Liver (tissue), 9 donors: Measurements from ENCODE around the gene CATSPERB. TPM values are rescaled to one million over a fixed set of nuclear protein-coding genes. Genes with fewer than 3 reads are reported as not detected.

Experiments used
- DNase-seq: peaks from one replicate; pipeline ENCODE4 v3.0.0-alpha.2; 2017; ENCODE audit warnings: low spot score
- H3K27ac ChIP-seq, 2 donors: one replicate each; pipeline ENCODE4 v1.7.0; 2013; ENCODE audit warnings: inconsistent platforms in 2 of 2, low read length in 2 of 2, control low read depth in 1 of 2, low read depth in 1 of 2, mild to moderate bottlenecking in 1 of 2
- H3K27me3 ChIP-seq, 4 donors: one replicate each; pipeline versions ENCODE4 v1.6.1 to v1.7.0; 2013; ENCODE audit warnings: low read length in 3 of 4, inconsistent platforms in 1 of 4, mild to moderate bottlenecking in 1 of 4, moderate library complexity in 1 of 4; ENCODE audit not compliant: control insufficient read depth in 4 of 4, insufficient read depth in 4 of 4
- H3K36me3 ChIP-seq, 4 donors: one replicate each; pipeline versions ENCODE4 v1.6.1 to v1.7.0; 2013; ENCODE audit warnings: low read length in 3 of 4, mild to moderate bottlenecking in 3 of 4, low read depth in 1 of 4, moderate library complexity in 1 of 4; ENCODE audit not compliant: control insufficient read depth in 4 of 4, insufficient read depth in 3 of 4
- H3K4me1 ChIP-seq, 4 donors: one replicate each; pipeline versions ENCODE4 v1.6.1 to v1.7.0; 2013; ENCODE audit warnings: low read length in 3 of 4, mild to moderate bottlenecking in 3 of 4, moderate library complexity in 1 of 4; ENCODE audit not compliant: control insufficient read depth in 4 of 4, insufficient read depth in 4 of 4
- H3K4me3 ChIP-seq, 3 donors: one replicate each; pipeline versions ENCODE4 v1.6.1 to v1.7.0; 2013; ENCODE audit warnings: low read length in 3 of 3, control low read depth in 1 of 3, low read depth in 1 of 3, mild to moderate bottlenecking in 1 of 3
- H3K9ac ChIP-seq, 2 donors: one replicate each; pipeline ENCODE4 v1.7.0; 2013; ENCODE audit warnings: low read length in 2 of 2, mild to moderate bottlenecking in 2 of 2, moderate library complexity in 2 of 2, control low read depth in 1 of 2, low read depth in 1 of 2
- H3K9me3 ChIP-seq, 4 donors: one replicate each; pipeline versions ENCODE4 v1.6.1 to v1.7.0; 2013; ENCODE audit warnings: low read length in 3 of 4; ENCODE audit not compliant: control insufficient read depth in 4 of 4
- ATF3 ChIP-seq: IDR thresholded peaks from 2 replicates; pipeline ENCODE4 v1.6.1; 2016; ENCODE audit warnings: antibody characterized with exemption
- CTCF ChIP-seq: fragments of 150-350 bp; IDR thresholded peaks from 2 replicates; pipeline ENCODE4 v1.5.1; 2017; ENCODE audit warnings: improper control_type of control experiment, low read depth, low read length; ENCODE audit not compliant: missing input control
- EGR1 ChIP-seq, 2 donors: IDR thresholded peaks; 2 replicates each; pipeline ENCODE4 v1.6.1; 2016 to 2018; ENCODE audit warnings: antibody characterized with exemption in 2 of 2, low read depth in 2 of 2
- FOXA1 ChIP-seq: IDR thresholded peaks from 2 replicates; pipeline ENCODE4 v1.6.1; 2016; ENCODE audit warnings: antibody characterized with exemption
- FOXA2 ChIP-seq: IDR thresholded peaks from 2 replicates; pipeline ENCODE4 v1.6.1; 2016; ENCODE audit warnings: antibody characterized with exemption
- GABPA ChIP-seq, 2 donors: IDR thresholded peaks in 1 of 2; conservative IDR thresholded peaks in 1 of 2; 2 replicates each; pipeline ENCODE4 v1.6.1; 2016; ENCODE audit warnings: antibody characterized with exemption in 2 of 2, mild to moderate bottlenecking in 1 of 2, moderate library complexity in 1 of 2
- HNF4A ChIP-seq, 2 donors: conservative IDR thresholded peaks; 2 replicates each; pipeline ENCODE4 v1.6.1; 2016; ENCODE audit warnings: antibody characterized with exemption in 2 of 2, mild to moderate bottlenecking in 2 of 2
- JUND ChIP-seq, 2 donors: IDR thresholded peaks; 2 replicates each; pipeline ENCODE4 v1.6.1; 2016; ENCODE audit warnings: antibody characterized with exemption in 2 of 2
- MAX ChIP-seq: IDR thresholded peaks from 2 replicates; pipeline ENCODE4 v1.6.1; 2016; ENCODE audit warnings: antibody characterized with exemption
- NR2F2 ChIP-seq: IDR thresholded peaks from 2 replicates; pipeline ENCODE4 v1.6.1; 2016; ENCODE audit warnings: antibody characterized with exemption
- REST ChIP-seq: IDR thresholded peaks from 2 replicates; pipeline ENCODE4 v1.6.1; 2016; ENCODE audit warnings: antibody characterized with exemption, mild to moderate bottlenecking
- RXRA ChIP-seq, 2 donors: IDR thresholded peaks; 2 replicates each; pipeline ENCODE4 v1.6.1; 2017 to 2018; ENCODE audit warnings: antibody characterized with exemption in 2 of 2, mild to moderate bottlenecking in 1 of 2
- SP1 ChIP-seq: IDR thresholded peaks from 2 replicates; pipeline ENCODE4 v1.6.1; 2018; ENCODE audit warnings: antibody characterized with exemption, mild to moderate bottlenecking
- TAF1 ChIP-seq: conservative IDR thresholded peaks from 2 replicates; pipeline ENCODE4 v1.6.1; 2016; ENCODE audit warnings: antibody characterized with exemption, mild to moderate bottlenecking
- YY1 ChIP-seq: IDR thresholded peaks from 2 replicates; pipeline ENCODE4 v1.6.1; 2016; ENCODE audit warnings: antibody characterized with exemption, mild to moderate bottlenecking
- ZBTB33 ChIP-seq: IDR thresholded peaks from 2 replicates; pipeline ENCODE4 v1.6.1; 2016; ENCODE audit warnings: antibody characterized with exemption
- WGBS: extraction: QIAGEN DNeasy Blood & Tissue Kit; methylation state at CpG from one replicate; pipeline ENCODE4 v1.1.7; 2013; 5-methylcytosine and 5-hydroxymethylcytosine counted together
- polyA plus RNA-seq, 2 donors: library from polyadenylated mRNA; stranded (reverse) in 1 of 2; unstranded in 1 of 2; fragments of 200-250 nt in 1 of 2; fragments of >200 nt in 1 of 2; fragmentation: Nextera tagmentation in 1 of 2; extraction: Ambion mirVana in 1 of 2; gene quantifications; one replicate each; pipeline versions ENCODE4 v1.2.1 to v1.2.3, GENCODE V29; 2013 to 2015
- total RNA-seq, 2 donors: library from RNA; depleted of rRNA; stranded (reverse); fragments of >200 nt; gene quantifications; one replicate each; pipeline ENCODE4 v1.2.3, GENCODE V29; 2014
- donor health status: healthy.
- donor health status: healthy.
- donor health status: healthy.
- donor health status: healthy.
- donor health status: healthy.

Gene CATSPERB
- total and polyA plus RNA-seq, 4 donors: 0.01 to 0.59 (median 0.07) TPM; not detected in 1

GRCh38 chr14:91714805-91715204 is 17.1 kb downstream of the CATSPERB start:
- Histone ChIP-seq H3K9ac (no peak overlapping the region), H3K36me3 (no peaks in the 10 kb centered on the region), H3K27me3 (no peaks in the 10 kb centered on the region), H3K27ac (no peak overlapping the region), H3K4me3 (no peak overlapping the region), H3K9me3 (no peaks in the 10 kb centered on the region), H3K4me1 (no peaks in the 10 kb centered on the region)
- 78% methylated on average over 6 of the region's 6 CpGs for WGBS
- TF ChIP-seq EGR1 (IDR thresholded peaks at IDR 0.05; ENCODE audit: low read depth in 2 of 2) (no peak), TAF1 (no peak), FOXA1 (no peak), NR2F2 (no peak), GABPA (IDR thresholded peaks at IDR 0.05 in 1 of 2, conservative IDR thresholded peaks at IDR 0.05 in 1 of 2) (no peak), HNF4A (conservative IDR thresholded peaks at IDR 0.05) (no peak), ZBTB33 (no peak), CTCF (no peak), RXRA (IDR thresholded peaks at IDR 0.05) (no peak), REST (no peak), FOXA2 (no peak), JUND (IDR thresholded peaks at IDR 0.05) (no peak), YY1 (no peak), SP1 (no peak)
- no peak for DNase-seq

GRCh38 chr14:91708795-91709194 is 23.1 kb downstream of the CATSPERB start:
- Histone ChIP-seq H3K27ac (no peak overlapping the region), H3K9ac (no peak overlapping the region), H3K27me3 (peaks cover 0 to 3% (median 0%) of the 10 kb centered on the region in 4 donors), H3K4me3 (no peak overlapping the region), H3K36me3 (no peaks in the 10 kb centered on the region), H3K4me1 (no peaks in the 10 kb centered on the region), H3K9me3 (peaks cover 0 to 2% (median 2%) of the 10 kb centered on the region in 4 donors)
- TF ChIP-seq SP1 (no peak), JUND (IDR thresholded peaks at IDR 0.05) (no peak), EGR1 (IDR thresholded peaks at IDR 0.05; ENCODE audit: low read depth in 2 of 2) (no peak), GABPA (IDR thresholded peaks at IDR 0.05 in 1 of 2, conservative IDR thresholded peaks at IDR 0.05 in 1 of 2) (no peak), ATF3 (no peak), MAX (no peak), TAF1 (no peak)
- 95% methylated on average over 3 of the region's 3 CpGs for WGBS
- no peak for DNase-seq
